Measurements from ENCODE around the gene SLC7A7.
A peak's percentile ranks its signal among the peaks of the same experiment; 100 is the strongest.
"Not testable (repeated sequence)": the region's sequence is repeated elsewhere in the genome, so short reads cannot be mapped to it uniquely, and the experiment has no call there.

SLC7A7 gene

DNA sequence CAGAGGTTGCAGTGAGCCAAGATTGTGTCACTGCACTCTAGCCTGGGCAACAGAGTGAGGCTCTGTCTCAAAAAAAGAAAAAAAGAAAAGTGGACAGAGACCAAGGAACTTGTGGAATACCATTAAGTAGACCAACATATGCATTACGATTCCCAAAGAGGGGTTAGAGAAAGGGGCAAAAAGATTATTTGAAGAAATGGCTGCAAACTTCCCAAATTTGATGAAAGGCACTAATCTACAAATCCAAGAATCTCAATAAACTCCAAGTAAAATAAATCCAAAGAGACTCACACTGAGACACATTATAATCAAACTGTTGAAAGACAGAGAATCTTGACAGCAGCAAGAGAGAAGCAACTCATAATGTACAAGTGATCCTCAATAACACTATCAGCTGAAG is 53.5 kb downstream of the SLC7A7 start:
- Mint-ChIP-seq H3K4me1 (ENCODE audit: low read depth) (peaks cover 4% of the 10 kb centered on the region), H3K27me3 (no peaks in the 10 kb centered on the region), H3K36me3 (ENCODE audit: low read depth) (peaks cover 17% of the 10 kb centered on the region), H3K4me3 (no peak overlapping the region), H3K27ac (no peak overlapping the region), H3K9me3 (peaks cover 17% of the 10 kb centered on the region)
- intact Hi-C loops (cut with micrococcal nuclease) = no loop called here

- H3K27me3 Mint-ChIP-seq; H3K27ac Mint-ChIP-seq; intact Hi-C loops (cut with micrococcal nuclease); H3K4me3 Mint-ChIP-seq; H3K4me1 Mint-ChIP-seq (ENCODE audit: low read depth): not testable (repeated sequence)
- H3K36me3 Mint-ChIP-seq (ENCODE audit: low read depth) = peaks cover 12% of the 10 kb centered on the region
- peaks cover 17% of the 10 kb centered on the region for H3K9me3 Mint-ChIP-seq
Observed at GRCh38 chr14:22757972-22758650, 57.1 kb downstream of the SLC7A7 start.

DNA sequence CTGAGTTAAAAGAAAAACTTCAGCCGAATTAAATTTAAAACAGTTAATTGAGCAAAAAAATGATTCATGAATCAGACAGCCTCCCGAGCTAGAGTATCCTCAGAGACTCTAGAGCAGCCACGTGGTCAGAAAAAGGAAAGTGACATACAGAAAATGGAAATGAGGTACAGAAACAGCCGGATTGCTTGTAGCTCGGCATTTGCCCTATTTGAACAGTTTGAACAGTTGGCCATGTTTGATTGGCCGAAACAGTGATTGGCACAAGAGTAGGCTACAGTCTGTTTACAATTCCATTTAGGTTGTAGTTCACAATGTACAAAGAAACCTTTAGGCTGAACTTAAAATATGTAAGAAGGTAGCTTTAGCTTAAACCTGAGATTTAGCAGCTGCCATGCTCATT is 61.6 kb downstream of the SLC7A7 start:
- Mint-ChIP-seq H3K4me1 (ENCODE audit: low read depth) (peaks cover 25% of the 10 kb centered on the region), H3K4me3 (no peak overlapping the region), H3K9me3 (no peaks in the 10 kb centered on the region), H3K36me3 (ENCODE audit: low read depth) (no peaks in the 10 kb centered on the region), H3K27me3 (no peaks in the 10 kb centered on the region), H3K27ac (no peak overlapping the region)
- intact Hi-C loops (cut with micrococcal nuclease) = no loop called here

DNA sequence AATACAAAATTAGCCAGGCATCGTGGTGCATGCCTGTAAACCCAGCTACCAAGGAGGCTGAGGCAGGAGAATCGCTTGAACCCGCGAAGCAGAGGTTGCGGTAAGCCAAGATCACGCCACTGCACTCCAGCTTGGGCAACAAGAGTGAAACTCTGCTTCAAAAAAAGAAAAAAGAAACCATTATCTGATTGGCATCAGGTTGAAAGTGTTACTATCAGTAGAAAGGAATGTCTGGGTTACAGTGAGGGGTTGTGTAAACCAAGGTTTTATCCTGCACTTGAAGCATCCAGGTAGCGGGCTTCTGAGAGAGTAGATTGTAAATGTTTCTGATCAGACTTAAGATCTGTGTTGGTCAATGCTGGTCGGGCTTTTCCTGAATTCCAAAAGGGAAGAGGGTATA is 62.8 kb downstream of the SLC7A7 start:
- H3K36me3 Mint-ChIP-seq (ENCODE audit: low read depth) = no peaks in the 10 kb centered on the region
- no peaks in the 10 kb centered on the region for H3K27me3 Mint-ChIP-seq
- H3K9me3 Mint-ChIP-seq = no peaks in the 10 kb centered on the region
- peaks cover 37% of the 10 kb centered on the region for H3K4me1 Mint-ChIP-seq (ENCODE audit: low read depth)
- H3K4me3 Mint-ChIP-seq = no peak overlapping the region
- no peak overlapping the region for H3K27ac Mint-ChIP-seq
- intact Hi-C loops (cut with micrococcal nuclease) = no loop called here

DNA sequence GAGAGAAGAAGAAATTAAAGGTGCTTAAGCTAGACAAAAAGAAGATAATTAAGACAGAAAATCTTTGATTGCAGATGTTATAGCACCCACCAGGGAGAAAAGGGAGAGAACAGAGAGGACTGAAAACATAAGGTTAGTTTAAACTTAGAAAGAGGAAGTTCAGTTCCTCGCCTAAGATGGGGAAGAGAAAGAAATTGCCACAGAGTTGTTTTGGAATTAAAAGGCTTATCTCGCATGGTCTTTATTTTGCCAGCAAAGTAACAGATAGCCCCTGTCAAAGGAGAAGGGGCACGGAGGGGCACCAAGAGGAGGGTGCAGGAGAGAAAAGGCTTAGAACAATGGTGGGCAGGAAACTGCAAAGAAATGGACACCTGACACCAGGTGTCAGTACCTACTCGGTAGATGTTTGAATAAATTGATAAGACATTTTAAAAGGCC is 66.6 kb downstream of the SLC7A7 start:
- no peaks in the 10 kb centered on the region for H3K9me3 Mint-ChIP-seq
- peaks cover 37% of the 10 kb centered on the region for H3K4me1 Mint-ChIP-seq (ENCODE audit: low read depth)
- no peaks in the 10 kb centered on the region for H3K27me3 Mint-ChIP-seq
- H3K36me3 Mint-ChIP-seq (ENCODE audit: low read depth) = no peaks in the 10 kb centered on the region
- intact Hi-C loops (cut with micrococcal nuclease) = no loop called here
- peak overlapping the region; percentile 30 for H3K4me3 Mint-ChIP-seq
- peak overlapping the region; percentile 67 for H3K27ac Mint-ChIP-seq

DNA sequence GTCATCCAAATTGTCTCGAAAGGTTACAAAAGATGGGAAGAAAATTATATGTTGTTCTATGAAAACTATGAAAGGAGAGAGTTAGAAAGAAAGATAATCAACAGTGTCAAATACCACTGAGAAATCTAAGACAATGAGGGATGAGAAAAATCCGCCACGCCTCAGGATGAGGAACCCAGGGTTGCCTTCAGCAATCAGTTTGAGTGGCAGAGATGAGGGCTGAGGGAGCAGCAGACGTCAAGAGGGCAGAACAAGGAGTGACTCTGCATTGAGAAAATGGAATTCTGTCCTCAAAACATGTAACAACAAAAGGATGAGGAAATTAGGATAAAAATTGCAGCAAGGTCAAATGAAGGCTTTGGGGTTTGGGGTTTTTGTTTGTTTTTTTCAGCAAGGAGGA is 67.0 kb downstream of the SLC7A7 start:
- Mint-ChIP-seq H3K36me3 (ENCODE audit: low read depth) (no peaks in the 10 kb centered on the region), H3K4me3 (peak overlapping the region; percentile 30), H3K4me1 (ENCODE audit: low read depth) (peaks cover 37% of the 10 kb centered on the region), H3K27ac (peak overlapping the region; percentile 67), H3K27me3 (no peaks in the 10 kb centered on the region), H3K9me3 (no peaks in the 10 kb centered on the region)
- intact Hi-C loops (cut with micrococcal nuclease) = no loop called here

DNA sequence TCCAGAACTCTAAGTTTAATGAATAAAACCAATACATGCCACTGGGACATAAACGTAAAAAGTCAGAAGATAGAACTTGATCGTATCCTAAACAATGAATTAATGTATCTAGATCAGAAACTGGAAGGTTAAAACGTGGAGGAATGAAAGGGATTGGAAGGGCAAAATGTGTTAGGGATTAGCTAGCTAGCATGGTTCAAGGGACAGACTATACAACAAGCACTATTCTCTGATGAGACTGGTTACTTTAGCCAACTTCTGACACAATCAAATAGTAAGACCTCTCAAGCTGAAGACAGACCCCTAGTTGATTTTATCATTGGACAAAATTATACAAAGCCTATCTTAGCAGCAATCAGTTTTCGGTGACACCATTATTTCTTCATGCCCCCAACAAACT is 67.5 kb downstream of the SLC7A7 start:
- no peak overlapping the region for H3K4me3 Mint-ChIP-seq
- no peaks in the 10 kb centered on the region for H3K36me3 Mint-ChIP-seq (ENCODE audit: low read depth)
- H3K27me3 Mint-ChIP-seq = no peaks in the 10 kb centered on the region
- H3K27ac Mint-ChIP-seq = peak overlapping the region; percentile 67
- no peaks in the 10 kb centered on the region for H3K9me3 Mint-ChIP-seq
- intact Hi-C loops (cut with micrococcal nuclease) = no loop called here
- H3K4me1 Mint-ChIP-seq (ENCODE audit: low read depth) = peaks cover 37% of the 10 kb centered on the region

DNA sequence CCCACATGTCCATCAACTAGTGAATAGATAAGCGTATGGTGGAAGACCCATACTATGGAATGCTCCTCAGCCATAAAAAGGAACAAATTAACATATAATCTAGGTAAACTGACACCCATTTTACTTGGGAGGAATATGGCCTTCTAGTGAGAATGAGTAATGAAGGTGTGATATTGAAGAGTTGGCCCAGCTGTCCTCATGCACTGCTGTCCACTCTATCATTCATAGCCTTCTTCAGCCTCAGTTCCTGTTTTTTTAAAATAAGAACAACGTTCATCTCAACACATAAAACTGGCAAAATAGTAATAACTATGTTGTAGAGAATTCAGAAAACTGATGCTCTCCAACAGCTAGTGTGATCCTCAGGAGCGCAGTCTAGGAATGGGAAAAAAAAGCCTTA is 75.2 kb downstream of the SLC7A7 start:
- intact Hi-C loops (cut with micrococcal nuclease) = no loop called here
- H3K9me3 Mint-ChIP-seq = no peaks in the 10 kb centered on the region
- peaks cover 4% of the 10 kb centered on the region for H3K27me3 Mint-ChIP-seq
- no peak overlapping the region for H3K27ac Mint-ChIP-seq
- H3K36me3 Mint-ChIP-seq (ENCODE audit: low read depth) = no peaks in the 10 kb centered on the region
- no peak overlapping the region for H3K4me3 Mint-ChIP-seq
- H3K4me1 Mint-ChIP-seq (ENCODE audit: low read depth) = peaks cover 9% of the 10 kb centered on the region

GRCh38 chr14:22739423-22739822 is 75.8 kb downstream of the SLC7A7 start:
- no peaks in the 10 kb centered on the region for H3K36me3 Mint-ChIP-seq (ENCODE audit: low read depth)

DNA sequence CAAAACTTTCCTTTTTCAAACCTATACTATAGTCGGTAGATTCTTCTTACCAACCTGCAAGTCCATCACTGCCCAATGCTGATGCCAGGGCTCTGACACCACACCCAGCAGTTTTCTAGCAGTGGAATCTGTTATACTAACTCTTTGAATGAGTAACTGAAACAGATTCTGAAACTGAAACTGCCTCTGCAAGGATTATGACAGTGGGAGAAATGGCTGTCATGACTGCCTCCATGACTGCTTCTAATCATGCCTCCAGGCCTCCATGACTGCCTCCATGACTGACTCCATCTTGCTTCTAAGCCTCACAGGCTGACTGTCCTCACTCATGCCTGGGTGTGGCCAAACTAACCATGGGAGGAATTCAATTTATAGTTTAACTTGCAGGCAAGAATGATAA is 78.2 kb downstream of the SLC7A7 start:
- intact Hi-C loops (cut with micrococcal nuclease) = no loop called here
- Mint-ChIP-seq H3K27ac (no peak overlapping the region), H3K27me3 (no peaks in the 10 kb centered on the region), H3K4me1 (ENCODE audit: low read depth) (peaks cover 9% of the 10 kb centered on the region), H3K36me3 (ENCODE audit: low read depth) (no peaks in the 10 kb centered on the region), H3K4me3 (no peak overlapping the region), H3K9me3 (no peaks in the 10 kb centered on the region)

More at GRCh38 chr14:22739423-22739822, 75.8 kb downstream of the SLC7A7 start:
- Mint-ChIP-seq H3K4me1 (ENCODE audit: low read depth) (peaks cover 9% of the 10 kb centered on the region), H3K27ac (no peak overlapping the region), H3K27me3 (peaks cover 4% of the 10 kb centered on the region), H3K9me3 (no peaks in the 10 kb centered on the region), H3K4me3 (no peak overlapping the region)
- intact Hi-C loops (cut with micrococcal nuclease) = no loop called here

DNA sequence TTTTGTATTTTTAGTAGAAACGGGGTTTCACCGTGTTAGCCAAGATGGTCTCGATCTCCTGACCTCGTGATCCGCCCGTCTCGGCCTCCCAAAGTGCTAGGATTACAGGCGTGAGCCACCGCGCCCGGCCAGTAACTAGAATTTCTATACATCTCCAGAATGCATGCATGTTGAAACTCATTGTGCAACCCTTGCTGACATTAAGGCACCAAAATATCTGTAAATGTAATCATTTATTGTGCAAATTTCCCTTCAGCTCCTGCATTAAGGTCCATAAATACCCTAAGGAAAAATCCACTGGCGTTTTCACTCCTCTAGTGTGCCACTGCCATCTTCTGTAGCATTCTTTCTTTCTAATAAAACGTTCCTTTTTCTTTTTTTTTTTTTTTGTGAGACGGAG is 78.9 kb downstream of the SLC7A7 start:
- H3K4me3 Mint-ChIP-seq; H3K27ac Mint-ChIP-seq; intact Hi-C loops (cut with micrococcal nuclease); H3K9me3 Mint-ChIP-seq; H3K36me3 Mint-ChIP-seq (ENCODE audit: low read depth); H3K4me1 Mint-ChIP-seq (ENCODE audit: low read depth); H3K27me3 Mint-ChIP-seq: not testable (repeated sequence)

DNA sequence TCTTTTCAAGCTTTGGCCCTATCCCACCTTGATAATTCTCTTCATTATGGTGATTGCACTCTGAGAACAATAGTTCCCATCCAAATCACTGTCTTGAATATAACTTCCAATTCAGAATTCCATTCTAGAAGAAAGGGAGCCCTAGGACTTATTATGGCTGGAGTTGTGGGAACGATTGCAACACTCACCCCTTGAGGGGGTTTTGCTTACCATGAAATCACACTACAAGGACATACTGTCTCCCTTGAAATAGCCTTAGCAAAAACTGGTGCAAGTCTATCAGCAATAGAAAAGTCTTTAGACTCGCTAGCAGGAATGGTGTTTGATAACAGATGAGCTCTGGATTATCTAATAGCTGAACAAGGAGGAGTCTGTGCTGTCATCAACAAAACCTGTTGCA is 80.1 kb downstream of the SLC7A7 start:
- no peaks in the 10 kb centered on the region for H3K36me3 Mint-ChIP-seq (ENCODE audit: low read depth)
- H3K4me3 Mint-ChIP-seq = no peak overlapping the region
- intact Hi-C loops (cut with micrococcal nuclease) = no loop called here
- no peak overlapping the region for H3K27ac Mint-ChIP-seq
- peaks cover 14% of the 10 kb centered on the region for H3K4me1 Mint-ChIP-seq (ENCODE audit: low read depth)
- peaks cover 6% of the 10 kb centered on the region for H3K27me3 Mint-ChIP-seq
- no peaks in the 10 kb centered on the region for H3K9me3 Mint-ChIP-seq

GRCh38 chr14:22733829-22734228 is 81.4 kb downstream of the SLC7A7 start:
- peaks cover 14% of the 10 kb centered on the region for H3K4me1 Mint-ChIP-seq (ENCODE audit: low read depth)
- H3K27ac Mint-ChIP-seq = no peak overlapping the region
- H3K4me3 Mint-ChIP-seq = no peak overlapping the region
- H3K9me3 Mint-ChIP-seq = no peaks in the 10 kb centered on the region
- peaks cover 6% of the 10 kb centered on the region for H3K27me3 Mint-ChIP-seq
- no peaks in the 10 kb centered on the region for H3K36me3 Mint-ChIP-seq (ENCODE audit: low read depth)
- intact Hi-C loops (cut with micrococcal nuclease) = no loop called here

DNA sequence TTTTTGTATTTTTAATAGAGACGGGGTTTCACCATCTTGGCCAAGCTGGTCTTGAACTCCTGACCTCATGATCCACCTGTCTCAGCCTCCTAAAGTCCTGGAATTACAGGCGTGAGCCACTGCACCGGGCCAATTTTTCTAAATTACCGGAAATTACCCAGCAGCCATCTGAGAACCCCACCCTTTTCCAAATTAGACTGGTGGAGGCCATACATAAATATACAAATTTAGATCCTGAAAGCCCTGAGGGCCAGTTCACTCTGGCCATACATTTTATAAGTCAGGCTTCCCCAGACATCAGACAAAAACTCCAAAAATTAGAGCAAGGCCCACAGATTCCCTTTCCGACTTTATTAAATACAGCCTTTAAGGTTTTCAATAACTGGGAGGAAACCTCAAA is 83.2 kb downstream of the SLC7A7 start:
- H3K4me1 Mint-ChIP-seq (ENCODE audit: low read depth) = peaks cover 10% of the 10 kb centered on the region
- H3K27me3 Mint-ChIP-seq; intact Hi-C loops (cut with micrococcal nuclease); H3K9me3 Mint-ChIP-seq; H3K4me3 Mint-ChIP-seq; H3K36me3 Mint-ChIP-seq (ENCODE audit: low read depth); H3K27ac Mint-ChIP-seq: not testable (repeated sequence)

GRCh38 chr14:22726012-22726411 is 89.2 kb downstream of the SLC7A7 start:
- intact Hi-C loops (cut with micrococcal nuclease) = no loop called here

More at GRCh38 chr14:22726012-22726411, 89.2 kb downstream of the SLC7A7 start:
- H3K36me3 Mint-ChIP-seq (ENCODE audit: low read depth) = no peaks in the 10 kb centered on the region
- peaks cover 15% of the 10 kb centered on the region for H3K27me3 Mint-ChIP-seq
- H3K9me3 Mint-ChIP-seq = peaks cover 5% of the 10 kb centered on the region
- H3K27ac Mint-ChIP-seq = no peak overlapping the region
- no peak overlapping the region for H3K4me3 Mint-ChIP-seq
- H3K4me1 Mint-ChIP-seq (ENCODE audit: low read depth) = peaks cover 6% of the 10 kb centered on the region
